Endothelial cell of umbilical vein (primary cell): ENCODE measurements around the gene METRNL. TPM values are rescaled to one million over a fixed set of nuclear protein-coding genes. Genes with fewer than 3 reads are reported as not detected.

Experiments
- BruUV-seq: library from RNA; stranded (reverse); fragments of 400-500 nt; replicated peaks from 2 replicates; lab custom pipeline; 2021; lab: Mats Ljungman, UMichigan
- CTCF ChIA-PET: fragments of 300-600, 350-600 bp; sonication (Branson Sonifier 250); formaldehyde crosslinking; loops from one replicate; lab custom pipeline; 2021; ENCODE audit warnings: antibody characterized with exemption, inconsistent platforms; lab: Charles Lee
- POLR2A ChIA-PET: fragments of 300-600, 350-600 bp; sonication (Branson Sonifier 250); formaldehyde crosslinking; loops from one replicate; lab custom pipeline; 2021; ENCODE audit warnings: antibody characterized with exemption, inconsistent platforms; lab: Charles Lee
- DNase-seq: peaks from one replicate; pipeline ENCODE4 v3.0.0-alpha.2; 2011; ENCODE audit warnings: low read depth, low spot score
- FAIRE-seq: peaks from 2 replicates; lab custom pipeline; 2011; peaks lifted over from hg19 to GRCh38; lab: Jason Lieb, UNC
- H2AFZ ChIP-seq: 2 replicates; pipeline ENCODE4 v1.6.0; 2012; ENCODE audit warnings: low read depth, low read length, control low read depth, inconsistent platforms
- H3K27ac ChIP-seq: 2 replicates; pipeline ENCODE4 v1.5.1; 2011; ENCODE audit warnings: low read depth, mild to moderate bottlenecking, control low read depth, low read length, moderate library complexity; ENCODE audit not compliant: insufficient read depth
- H3K27me3 ChIP-seq, 2 experiments: 2 replicates each; pipeline versions ENCODE4 v1.6.0 to v1.6.1; 2011; ENCODE audit warnings: low read length in 2 of 2, mixed read lengths in 1 of 2; ENCODE audit not compliant: control insufficient read depth in 2 of 2, insufficient read depth in 2 of 2
- H3K36me3 ChIP-seq, 2 experiments: 2 replicates in 1 of 2; 3 replicates in 1 of 2; pipeline ENCODE4 v1.5.1; 2011; ENCODE audit warnings: low read length in 2 of 2, mild to moderate bottlenecking in 1 of 2, moderate library complexity in 1 of 2; ENCODE audit not compliant: control insufficient read depth in 2 of 2, insufficient read depth in 2 of 2; ENCODE audit errors: extremely low read depth in 1 of 2
- H3K4me1 ChIP-seq: 3 replicates; pipeline ENCODE4 v1.5.1; 2011; ENCODE audit warnings: mild to moderate bottlenecking, low read length; ENCODE audit not compliant: control insufficient read depth, insufficient read depth; ENCODE audit errors: extremely low read depth
- H3K4me2 ChIP-seq: 2 replicates; pipeline ENCODE4 v1.6.1; 2011; ENCODE audit warnings: low read length, control low read depth, mixed read lengths; ENCODE audit not compliant: insufficient read depth
- H3K4me3 ChIP-seq, 3 experiments: fragments of 200-600 bp in 1 of 3; sonication (generic), shearing (Covaris generic) in 1 of 3; replicated peaks in 1 of 3; 2 replicates each; pipeline ENCODE4 v1.5.1; 2011 to 2016; ENCODE audit warnings: control low read depth in 3 of 3, low read length in 3 of 3, mild to moderate bottlenecking in 2 of 3, inconsistent platforms in 1 of 3, low read depth in 1 of 3, moderate library complexity in 1 of 3; ENCODE audit not compliant: insufficient read depth in 1 of 3
- H3K79me2 ChIP-seq: 2 replicates; pipeline ENCODE4 v1.6.0; 2012; ENCODE audit warnings: low read length, inconsistent platforms; ENCODE audit not compliant: control insufficient read depth, insufficient read depth
- H3K9ac ChIP-seq: replicated peaks from 2 replicates; pipeline ENCODE3; 2011; ENCODE audit warnings: low read length, control low read depth; ENCODE audit not compliant: insufficient read depth; ENCODE audit errors: extremely low read depth
- H3K9me1 ChIP-seq: replicated peaks from 3 replicates; pipeline ENCODE4 v1.6.0; 2011; ENCODE audit warnings: mild to moderate bottlenecking, low read length; ENCODE audit not compliant: control insufficient read depth, insufficient read depth; ENCODE audit errors: extremely low read depth
- H3K9me3 ChIP-seq: replicated peaks from 2 replicates; pipeline ENCODE4 v1.5.1; 2012; ENCODE audit warnings: low read length, inconsistent platforms; ENCODE audit not compliant: control insufficient read depth, insufficient read depth
- H4K20me1 ChIP-seq: replicated peaks from 2 replicates; pipeline ENCODE3; 2011; ENCODE audit warnings: mild to moderate bottlenecking, low read length; ENCODE audit not compliant: control insufficient read depth, insufficient read depth; ENCODE audit errors: extremely low read depth
- EZH2 ChIP-seq: IDR thresholded peaks from 2 replicates; pipeline ENCODE4 v1.6.1; 2012; ENCODE audit warnings: borderline replicate concordance, low read depth, mild to moderate bottlenecking, moderate library complexity, low read length, inconsistent platforms; ENCODE audit not compliant: severe bottlenecking
- FOS ChIP-seq: IDR thresholded peaks from 2 replicates; pipeline ENCODE4 v1.6.1; 2011; ENCODE audit warnings: mild to moderate bottlenecking, low read length, moderate library complexity, borderline replicate concordance; ENCODE audit not compliant: insufficient read depth
- GATA2 ChIP-seq: IDR thresholded peaks from 2 replicates; pipeline ENCODE4 v1.7.0; 2011; ENCODE audit warnings: low read depth, mild to moderate bottlenecking, moderate library complexity, mixed read lengths, low read length; ENCODE audit not compliant: insufficient read length, insufficient read depth
- JUN ChIP-seq: IDR thresholded peaks from 2 replicates; pipeline ENCODE4 v1.6.1; 2011; ENCODE audit warnings: borderline replicate concordance, low read depth; ENCODE audit not compliant: insufficient read length, insufficient read depth
- MYC ChIP-seq: IDR thresholded peaks from one replicate; pipeline ENCODE4 v1.6.1; 2011; ENCODE audit warnings: mild to moderate bottlenecking, low read depth, low read length
- POLR2A ChIP-seq: IDR thresholded peaks from 2 replicates; pipeline ENCODE4 v1.6.1; 2012; ENCODE audit warnings: low read depth, mild to moderate bottlenecking, control low read depth, low read length
- POLR2AphosphoS5 ChIP-seq: IDR thresholded peaks from 2 replicates; pipeline ENCODE4 v1.6.1; 2012; ENCODE audit warnings: low read depth, mild to moderate bottlenecking, control low read depth, low read length, moderate library complexity; ENCODE audit not compliant: insufficient read depth
- dilution Hi-C: fragments of 300-500 bp; cut with MboI; formaldehyde crosslinking; loops from one replicate; pipeline ENCODE4 v1.15.0; 2019; ENCODE audit warnings: low sequenced_read_pairs; ENCODE audit not compliant: extremely low pct_ligation_motif_present
- intact Hi-C: fragments of 100-400 bp; cut with micrococcal nuclease; formaldehyde crosslinking; loops from one replicate; pipeline ENCODE4 v1.10.0; 2022
- polyA plus RNA-seq, 4 experiments: library from polyadenylated mRNA; depleted of rRNA in 3 of 4; stranded (reverse) in 3 of 4; unstranded in 1 of 4; fragments of >200 nt; gene quantifications; 2 replicates each; pipeline versions ENCODE4 v1.2.1 to v1.2.3, GENCODE V29; 2011 to 2012; ENCODE audit warnings: missing spikeins in 1 of 4
- total RNA-seq: library from RNA; stranded (reverse); gene quantifications from 2 replicates; pipeline ENCODE4 v1.2.3, GENCODE V29; 2021
- TF ChIP-seq, protein P1 (sequence below): IDR thresholded peaks from 2 replicates; pipeline ENCODE4 v1.6.1; 2011; ENCODE audit not compliant: insufficient read depth, insufficient read length
- TF ChIP-seq, protein P2 (sequence below), 2 donors: IDR thresholded peaks; 1 replicate in 1 of 2; 2 replicates in 1 of 2; pipeline ENCODE4 v1.5.1; 2011; ENCODE audit warnings: low read length in 2 of 2, mild to moderate bottlenecking in 2 of 2, moderate library complexity in 2 of 2, control low read depth in 1 of 2, inconsistent platforms in 1 of 2, low read depth in 1 of 2; ENCODE audit not compliant: insufficient read depth in 1 of 2; ENCODE audit errors: extremely low read depth in 1 of 2

The METRNL gene
- total and polyA plus RNA-seq, 2 donors (not counting 3 experiments of a cell fraction or from before 2014, with no cell fraction given): 29.5 to 54.4 TPM

DNA sequence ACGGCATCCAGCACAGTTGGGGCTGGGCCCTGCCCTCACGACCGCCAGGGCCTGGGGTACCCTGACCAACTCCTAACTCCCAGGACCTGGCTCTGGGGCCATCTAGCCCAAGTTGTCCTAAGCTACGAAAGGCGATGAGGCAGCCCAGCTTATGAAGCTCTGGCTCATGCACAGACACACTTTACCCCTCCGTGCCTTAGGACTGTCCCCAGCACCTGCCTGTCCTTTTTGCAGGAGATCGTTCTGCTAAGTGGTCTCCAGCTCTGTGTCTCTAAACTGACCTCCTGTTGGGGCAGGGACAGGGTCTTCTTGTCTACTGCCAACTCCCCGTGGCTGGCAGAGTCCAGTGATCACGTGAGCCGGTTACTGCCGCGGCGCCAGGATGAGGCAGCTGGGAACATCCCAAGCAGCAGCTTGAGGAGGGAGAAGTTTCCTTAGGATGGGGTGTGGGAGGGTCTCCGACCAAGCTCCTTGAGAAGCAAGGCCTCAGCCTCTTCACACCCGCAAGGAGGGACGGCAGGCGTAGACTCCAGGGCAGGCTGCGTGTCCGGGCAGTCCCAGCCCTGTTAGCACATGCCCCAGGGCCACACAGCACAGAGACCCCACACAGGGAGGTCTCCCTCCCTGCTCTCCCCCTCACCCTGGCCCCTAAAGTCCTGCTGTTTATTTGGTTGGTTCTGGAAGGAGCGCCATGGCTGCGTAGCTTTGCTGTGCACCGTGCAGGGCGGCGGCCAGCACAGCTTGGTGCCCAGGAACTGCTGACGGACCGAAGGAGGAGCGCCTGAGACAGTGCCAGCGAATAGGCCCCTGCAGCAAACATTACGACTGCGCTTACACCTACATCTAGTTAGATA lies 16.4 kb upstream of the METRNL start:
- H2AFZ ChIP-seq: no peak overlapping the region
- dilution Hi-C loops: no loop called here
- intact Hi-C loops: no loop called here

More for the DNA sequence above, 16.4 kb upstream of the METRNL start:
- Histone ChIP-seq H3K27me3 (no peaks in the 10 kb centered on the region), H3K27ac (no peak overlapping the region), H3K9me1 (no peaks in the 10 kb centered on the region), H3K36me3 (no peaks in the 10 kb centered on the region), H3K4me1 (no peaks in the 10 kb centered on the region), H3K9ac (no peak overlapping the region), H3K79me2 (no peaks in the 10 kb centered on the region), H3K9me3 (no peaks in the 10 kb centered on the region), H3K4me3 (no peak overlapping the region), H3K4me2 (no peak overlapping the region), H4K20me1 (no peaks in the 10 kb centered on the region)
- DNase-seq: no peak
- no peak for TF ChIP-seq JUN
- TF ChIP-seq POLR2AphosphoS5: no peak
- TF ChIP-seq, protein P1, sequence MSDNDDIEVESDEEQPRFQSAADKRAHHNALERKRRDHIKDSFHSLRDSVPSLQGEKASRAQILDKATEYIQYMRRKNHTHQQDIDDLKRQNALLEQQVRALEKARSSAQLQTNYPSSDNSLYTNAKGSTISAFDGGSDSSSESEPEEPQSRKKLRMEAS: no peak
- no peak for TF ChIP-seq FOS
- no peak for TF ChIP-seq MYC
- no peak for TF ChIP-seq POLR2A
- TF ChIP-seq GATA2: no peak
- TF ChIP-seq, protein P2, sequence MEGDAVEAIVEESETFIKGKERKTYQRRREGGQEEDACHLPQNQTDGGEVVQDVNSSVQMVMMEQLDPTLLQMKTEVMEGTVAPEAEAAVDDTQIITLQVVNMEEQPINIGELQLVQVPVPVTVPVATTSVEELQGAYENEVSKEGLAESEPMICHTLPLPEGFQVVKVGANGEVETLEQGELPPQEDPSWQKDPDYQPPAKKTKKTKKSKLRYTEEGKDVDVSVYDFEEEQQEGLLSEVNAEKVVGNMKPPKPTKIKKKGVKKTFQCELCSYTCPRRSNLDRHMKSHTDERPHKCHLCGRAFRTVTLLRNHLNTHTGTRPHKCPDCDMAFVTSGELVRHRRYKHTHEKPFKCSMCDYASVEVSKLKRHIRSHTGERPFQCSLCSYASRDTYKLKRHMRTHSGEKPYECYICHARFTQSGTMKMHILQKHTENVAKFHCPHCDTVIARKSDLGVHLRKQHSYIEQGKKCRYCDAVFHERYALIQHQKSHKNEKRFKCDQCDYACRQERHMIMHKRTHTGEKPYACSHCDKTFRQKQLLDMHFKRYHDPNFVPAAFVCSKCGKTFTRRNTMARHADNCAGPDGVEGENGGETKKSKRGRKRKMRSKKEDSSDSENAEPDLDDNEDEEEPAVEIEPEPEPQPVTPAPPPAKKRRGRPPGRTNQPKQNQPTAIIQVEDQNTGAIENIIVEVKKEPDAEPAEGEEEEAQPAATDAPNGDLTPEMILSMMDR (IDR thresholded peaks at IDR 0.05; ENCODE audit: extremely low read depth in 1 of 2, insufficient read depth in 1 of 2, low read depth in 1 of 2, low read length in 2 of 2): no peak
- TF ChIP-seq EZH2: no peak
- no TSS peak for BruUV-seq
- FAIRE-seq: no peak
- ChIA-PET CTCF (interaction anchor here (1.3 kb wide), 1 partner anchor 14 kb away, joined by 4 read pairs; no protein-coding TSS in a partner anchor), POLR2A (no interaction called here)
